IMR-90 (cell line): ENCODE data around the gene ACADSB. TPM values are rescaled to one million over a fixed set of nuclear protein-coding genes. Genes with fewer than 3 reads are reported as not detected.

Experiments used
- ATAC-seq: fragments of 200-7000 bp; cut with Tn5 transposase; 2 replicates; pipeline ENCODE4 v1.9.1; 2020; ENCODE audit warnings: low read depth, mild to moderate bottlenecking, moderate library complexity
- BruUV-seq: library from RNA; stranded (reverse); fragments of 400-500 nt; replicated peaks from 2 replicates; lab custom pipeline; 2021; lab: Mats Ljungman, UMichigan
- CTCF ChIA-PET: fragments of 300-600 bp; formaldehyde crosslinking; extraction: SDS; loops from one replicate; lab custom pipeline; 2021; ENCODE audit warnings: antibody characterized with exemption; lab: Yijun Ruan, JAX
- POLR2A ChIA-PET: fragments of 300-600 bp; sonication (Branson Sonifier 250); formaldehyde crosslinking; loops from one replicate; lab custom pipeline; 2022; ENCODE audit warnings: antibody characterized with exemption; ENCODE audit not compliant: unreplicated experiment; lab: Charles Lee
- DNase-seq: peaks from one replicate; pipeline ENCODE4 v3.0.0; 2013
- H2AFZ ChIP-seq: replicated peaks from 2 replicates; pipeline ENCODE3; 2013; ENCODE audit warnings: low read length, mild to moderate bottlenecking; ENCODE audit not compliant: poor library complexity
- H2AK5ac ChIP-seq: 2 replicates; pipeline ENCODE4 v1.6.1; 2013; ENCODE audit warnings: low read depth, low read length, inconsistent platforms
- H2AK9ac ChIP-seq: replicated peaks from 2 replicates; pipeline ENCODE3; 2013; ENCODE audit warnings: mild to moderate bottlenecking, low read depth, low read length, moderate library complexity; ENCODE audit not compliant: poor library complexity
- H2BK120ac ChIP-seq: 2 replicates; pipeline ENCODE4 v1.6.1; 2013; ENCODE audit warnings: low read depth, low read length, inconsistent platforms
- H2BK15ac ChIP-seq: 3 replicates; pipeline ENCODE4 v1.6.1; 2013; ENCODE audit warnings: low read depth, low read length, inconsistent platforms
- H2BK20ac ChIP-seq: 2 replicates; pipeline ENCODE4 v1.6.1; 2013; ENCODE audit warnings: low read depth, mild to moderate bottlenecking, inconsistent platforms, low read length, moderate library complexity
- H2BK5ac ChIP-seq: 2 replicates; pipeline ENCODE4 v1.6.1; 2013; ENCODE audit warnings: mild to moderate bottlenecking, low read depth, low read length, inconsistent platforms; ENCODE audit not compliant: poor library complexity, severe bottlenecking
- H3K14ac ChIP-seq: replicated peaks from 2 replicates; pipeline ENCODE4 v1.6.1; 2013; ENCODE audit warnings: low read depth, low read length, inconsistent platforms
- H3K18ac ChIP-seq: 2 replicates; pipeline ENCODE4 v1.6.1; 2013; ENCODE audit warnings: low read depth, low read length, control low read depth
- H3K23ac ChIP-seq: 2 replicates; pipeline ENCODE4 v1.6.1; 2013; ENCODE audit warnings: low read depth, low read length, inconsistent platforms
- H3K27ac ChIP-seq: 2 replicates; pipeline ENCODE4 v1.5.1; 2013; ENCODE audit warnings: mild to moderate bottlenecking, control low read depth, low read length; ENCODE audit not compliant: insufficient read depth
- H3K27me3 ChIP-seq: 2 replicates; pipeline ENCODE4 v1.6.1; 2013; ENCODE audit warnings: low read length; ENCODE audit not compliant: control insufficient read depth, insufficient read depth
- H3K36me3 ChIP-seq: 2 replicates; pipeline ENCODE4 v1.6.1; 2013; ENCODE audit warnings: low read length, mixed read lengths; ENCODE audit not compliant: control insufficient read depth, insufficient read depth
- H3K4ac ChIP-seq: 2 replicates; pipeline ENCODE4 v1.6.1; 2013; ENCODE audit warnings: low read depth, low read length, inconsistent platforms
- H3K4me1 ChIP-seq: 2 replicates; pipeline ENCODE4 v1.6.1; 2013; ENCODE audit warnings: low read length, mixed read lengths; ENCODE audit not compliant: control insufficient read depth, insufficient read depth
- H3K4me2 ChIP-seq: 2 replicates; pipeline ENCODE4 v1.6.1; 2013; ENCODE audit warnings: low read depth, mild to moderate bottlenecking, control low read depth, low read length, moderate library complexity
- H3K4me3 ChIP-seq: 2 replicates; pipeline ENCODE4 v1.5.1; 2013; ENCODE audit warnings: low read depth, mild to moderate bottlenecking, control low read depth, low read length, moderate library complexity; ENCODE audit not compliant: insufficient read depth
- H3K56ac ChIP-seq: 2 replicates; pipeline ENCODE4 v1.6.1; 2013; ENCODE audit warnings: low read length, inconsistent platforms; ENCODE audit not compliant: insufficient read depth; ENCODE audit errors: extremely low read depth
- H3K79me1 ChIP-seq, 2 experiments: 2 replicates each; pipeline ENCODE4 v1.6.1; 2013; ENCODE audit warnings: low read length in 2 of 2, inconsistent platforms in 1 of 2, low read depth in 1 of 2
- H3K9ac ChIP-seq: 2 replicates; pipeline ENCODE4 v1.6.1; 2013; ENCODE audit warnings: low read depth, low read length, control low read depth
- H3K9me1 ChIP-seq: 2 replicates; pipeline ENCODE4 v1.6.1; 2013; ENCODE audit warnings: low read length, inconsistent platforms; ENCODE audit not compliant: insufficient read depth
- H3K9me3 ChIP-seq: 2 replicates; pipeline ENCODE4 v1.6.1; 2013; ENCODE audit warnings: low read length; ENCODE audit not compliant: control insufficient read depth, insufficient read depth
- H4K20me1 ChIP-seq: 2 replicates; pipeline ENCODE4 v1.6.1; 2013; ENCODE audit warnings: low read length, inconsistent platforms; ENCODE audit not compliant: insufficient read depth
- H4K5ac ChIP-seq: 2 replicates; pipeline ENCODE4 v1.6.1; 2013; ENCODE audit warnings: mild to moderate bottlenecking, low read depth, low read length, control low read depth
- H4K8ac ChIP-seq, 2 experiments: 2 replicates each; pipeline ENCODE4 v1.6.1; 2013; ENCODE audit warnings: low read depth in 2 of 2, low read length in 2 of 2, control low read depth in 1 of 2, inconsistent platforms in 1 of 2
- H4K91ac ChIP-seq: 2 replicates; pipeline ENCODE4 v1.6.1; 2013; ENCODE audit warnings: low read depth, low read length, inconsistent platforms; ENCODE audit not compliant: insufficient read depth
- BHLHE40 ChIP-seq: fragments of 150-350 bp; IDR thresholded peaks from 2 replicates; pipeline ENCODE4 v1.6.1; 2016; ENCODE audit warnings: mild to moderate bottlenecking, low read depth, low read length
- CEBPB ChIP-seq: IDR thresholded peaks from 2 replicates; pipeline ENCODE4 v1.6.1; 2012; ENCODE audit warnings: low read depth, low read length, improper control_type of control experiment
- CHD1 ChIP-seq: IDR thresholded peaks from 2 replicates; pipeline ENCODE4 v1.6.1; 2012; ENCODE audit warnings: low read depth, low read length, improper control_type of control experiment
- CTCF ChIP-seq: conservative IDR thresholded peaks from 2 replicates; pipeline ENCODE4 v1.5.1; 2012; ENCODE audit warnings: mild to moderate bottlenecking, low read depth, low read length, improper control_type of control experiment
- ELK1 ChIP-seq: fragments of 150-350 bp; IDR thresholded peaks from 2 replicates; pipeline ENCODE4 v1.6.1; 2016; ENCODE audit warnings: low read depth, mild to moderate bottlenecking, low read length, moderate library complexity, borderline replicate concordance
- FOS ChIP-seq: fragments of 150-350 bp; IDR thresholded peaks from 2 replicates; pipeline ENCODE4 v1.6.1; 2016; ENCODE audit warnings: low read depth, low read length
- MAFK ChIP-seq: IDR thresholded peaks from 2 replicates; pipeline ENCODE4 v1.6.1; 2012; ENCODE audit warnings: low read depth, low read length, improper control_type of control experiment
- MAZ ChIP-seq: IDR thresholded peaks from 2 replicates; pipeline ENCODE4 v1.6.1; 2012; ENCODE audit warnings: low read depth, mild to moderate bottlenecking, low read length, improper control_type of control experiment, moderate library complexity, borderline replicate concordance
- MXI1 ChIP-seq: IDR thresholded peaks from 2 replicates; pipeline ENCODE4 v1.6.1; 2012; ENCODE audit warnings: low read depth, mild to moderate bottlenecking, low read length, moderate library complexity, borderline replicate concordance
- NFE2L2 ChIP-seq: fragments of 150-350 bp; IDR thresholded peaks from 2 replicates; pipeline ENCODE4 v1.6.1; 2016; ENCODE audit warnings: low read depth, mild to moderate bottlenecking, low read length
- POLR2A ChIP-seq: IDR thresholded peaks from 2 replicates; pipeline ENCODE4 v1.6.1; 2012; ENCODE audit warnings: mild to moderate bottlenecking, low read depth, low read length
- RAD21 ChIP-seq: IDR thresholded peaks from 2 replicates; pipeline ENCODE4 v1.6.1; 2012; ENCODE audit warnings: low read length, improper control_type of control experiment
- RCOR1 ChIP-seq: IDR thresholded peaks from 2 replicates; pipeline ENCODE4 v1.6.1; 2012; ENCODE audit warnings: mild to moderate bottlenecking, low read length, improper control_type of control experiment; ENCODE audit not compliant: insufficient replicate concordance
- RFX5 ChIP-seq: IDR thresholded peaks from 2 replicates; pipeline ENCODE4 v1.8.0; 2012; ENCODE audit warnings: low read depth, mild to moderate bottlenecking, low read length, moderate library complexity
- SMC3 ChIP-seq: fragments of 150-350 bp; IDR thresholded peaks from 2 replicates; pipeline ENCODE4 v1.6.1; 2016; ENCODE audit warnings: low read depth, mild to moderate bottlenecking, antibody characterized with exemption, low read length, moderate library complexity
- WGBS, 2 experiments: methylation state at CpG; one replicate each; pipeline versions ENCODE4 v1.1.5 to v1.1.7; 2013; ENCODE audit warnings: missing lambda C conversion rate in 2 of 2; ENCODE audit not compliant: insufficient read length in 1 of 2; ENCODE audit errors: extremely low coverage in 2 of 2; 5-methylcytosine and 5-hydroxymethylcytosine counted together
- dilution Hi-C: fragments of 300-500 bp; cut with HindIII; formaldehyde crosslinking; loops from one replicate; pipeline ENCODE4 v1.14.3; 2018; ENCODE audit warnings: low sequenced_read_pairs; ENCODE audit not compliant: unreplicated experiment
- in situ Hi-C: fragments of 300-500 bp; cut with MboI; formaldehyde crosslinking; loops from 3 replicates; pipeline ENCODE4 v1.14.3; 2019; ENCODE audit warnings: low sequenced_read_pairs, inconsistent platforms, mixed read lengths
- intact Hi-C: fragments of 100-400 bp; cut with micrococcal nuclease; formaldehyde crosslinking; loops from 2 replicates; pipeline ENCODE4 v1.10.0; 2022
- polyA plus RNA-seq, 3 experiments: library from polyadenylated mRNA; depleted of rRNA; stranded (reverse); fragments of >200 nt; gene quantifications; 2 replicates each; pipeline ENCODE4 v1.2.3, GENCODE V29; 2012; ENCODE audit warnings: low replicate concordance in 1 of 3
- total RNA-seq: library from RNA; depleted of rRNA; stranded (reverse); fragments of >200 nt; gene quantifications from 2 replicates; pipeline ENCODE4 v1.2.3, GENCODE V29; 2012
- TF ChIP-seq, protein P1 (sequence below): fragments of 150-350 bp; IDR thresholded peaks from 2 replicates; pipeline ENCODE4 v1.6.1; 2017; ENCODE audit warnings: mild to moderate bottlenecking, antibody characterized with exemption, low read length, low read depth

Gene ACADSB
- total and polyA plus RNA-seq, 2 of the 4 experiments (the other 2 are of a cell fraction) = 6.2 to 10.6 TPM

GRCh38 chr10:122999347-122999746 lies 9.5 kb upstream of the ACADSB start:
- H3K9me1 ChIP-seq = no peaks in the 10 kb centered on the region
- TF ChIP-seq FOS (no peak), CEBPB (no peak), MAZ (no peak), NFE2L2 (no peak), RAD21 (no peak), ELK1 (no peak), MXI1 (no peak), RFX5 (no peak), MAFK (no peak), RCOR1 (no peak), SMC3 (no peak), CTCF (no peak), BHLHE40 (no peak), CHD1 (no peak), POLR2A (no peak)
- TF ChIP-seq, protein P1, sequence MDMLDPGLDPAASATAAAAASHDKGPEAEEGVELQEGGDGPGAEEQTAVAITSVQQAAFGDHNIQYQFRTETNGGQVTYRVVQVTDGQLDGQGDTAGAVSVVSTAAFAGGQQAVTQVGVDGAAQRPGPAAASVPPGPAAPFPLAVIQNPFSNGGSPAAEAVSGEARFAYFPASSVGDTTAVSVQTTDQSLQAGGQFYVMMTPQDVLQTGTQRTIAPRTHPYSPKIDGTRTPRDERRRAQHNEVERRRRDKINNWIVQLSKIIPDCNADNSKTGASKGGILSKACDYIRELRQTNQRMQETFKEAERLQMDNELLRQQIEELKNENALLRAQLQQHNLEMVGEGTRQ = no peak
- H4K5ac ChIP-seq = no peak overlapping the region
- H3K4me1 ChIP-seq = no peaks in the 10 kb centered on the region; the same call in 1 of the 2 replicates
- H3K14ac ChIP-seq = no peak overlapping the region
- no peak overlapping the region for H3K9ac ChIP-seq
- peaks cover 9% of the 10 kb centered on the region for H3K36me3 ChIP-seq
- no peak overlapping the region for H4K8ac ChIP-seq
- peaks cover 22 to 28% of the 10 kb centered on the region in 2 experiments; a peak in 3 of 4 replicates for H3K79me1 ChIP-seq
- in situ Hi-C loops (no loop called here), intact Hi-C loops (no loop called here), dilution Hi-C loops (no loop called here)
- H2AK5ac ChIP-seq = no peak overlapping the region
- no peak overlapping the region for H2BK5ac ChIP-seq
- H2BK120ac ChIP-seq = no peak overlapping the region
- no peak overlapping the region for H4K91ac ChIP-seq
- H3K9me3 ChIP-seq = no peaks in the 10 kb centered on the region
- H3K23ac ChIP-seq = no peak overlapping the region
- no peak overlapping the region for H3K56ac ChIP-seq
- no peak overlapping the region for H2AK9ac ChIP-seq
- no CpG with 5 or more reads among the region's 3 CpGs for WGBS, 2 experiments
- no TSS peak for BruUV-seq
- peaks cover 3% of the 10 kb centered on the region; the same call in 1 of the 2 replicates for H4K20me1 ChIP-seq
- H3K4me2 ChIP-seq = no peak overlapping the region
- CTCF ChIA-PET = no interaction called here
- no peak for DNase-seq
- no peak overlapping the region for H3K27ac ChIP-seq
- H2BK15ac ChIP-seq = no peak overlapping the region
- H2AFZ ChIP-seq = no peak overlapping the region
- no peak overlapping the region for H3K4ac ChIP-seq
- POLR2A ChIA-PET = no interaction called here
- H3K27me3 ChIP-seq = no peaks in the 10 kb centered on the region
- H2BK20ac ChIP-seq = no peak overlapping the region
- ATAC-seq = no peak
- H3K18ac ChIP-seq = no peak overlapping the region
- no peak overlapping the region for H3K4me3 ChIP-seq
